Hypothalamus (tissue), 51 donors: ENCODE results near the gene ANGPTL5.
"Not testable (repeated sequence)": the region's sequence is repeated elsewhere in the genome, so short reads cannot be mapped to it uniquely, and the experiment has no call there.

ENCODE experiments used
- DNase-seq, 51 donors: peaks; one replicate each; lab custom pipeline; 2025; lab: John Stamatoyannopoulos, UW

The ANGPTL5 gene

DNA sequence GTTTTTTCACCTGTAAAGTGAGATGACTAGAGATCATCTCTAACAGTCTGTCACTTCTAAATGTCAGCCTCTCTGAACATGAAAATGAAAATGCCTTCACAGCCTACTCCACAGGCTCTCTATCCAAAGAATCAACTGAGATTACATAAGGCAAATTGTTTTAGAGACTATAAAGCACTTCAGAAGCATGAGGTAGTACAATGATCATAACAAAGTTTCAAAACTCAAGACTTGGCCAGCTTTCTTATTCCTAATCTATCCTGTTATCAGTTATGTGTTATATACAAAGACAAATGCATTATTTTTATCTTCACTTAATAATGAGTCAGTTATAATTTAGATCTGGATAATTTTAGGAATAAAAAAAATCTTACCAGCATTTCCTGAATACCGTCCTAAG is 21.8 kb downstream of the ANGPTL5 start:
- DNase-seq = no peak

DNA sequence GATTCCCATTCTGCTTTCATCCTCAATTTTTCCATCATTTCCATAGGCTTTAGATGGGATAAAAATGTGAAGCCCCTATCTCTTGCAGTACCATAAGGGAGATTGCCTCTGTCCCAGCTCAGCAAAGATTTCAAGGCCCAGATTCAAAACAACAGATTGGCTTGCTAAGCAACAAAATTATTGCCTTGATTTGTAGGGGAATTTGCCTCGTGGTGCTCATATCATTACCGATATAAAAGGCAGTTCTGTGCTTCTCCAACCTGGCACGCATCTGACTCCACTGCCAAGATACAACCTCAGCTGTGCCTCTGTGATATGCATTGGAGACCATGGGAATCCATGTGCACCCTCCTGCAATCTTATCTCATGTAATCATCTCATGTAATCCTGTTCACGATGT is 26.6 kb downstream of the ANGPTL5 start:
- no peak for DNase-seq

DNA sequence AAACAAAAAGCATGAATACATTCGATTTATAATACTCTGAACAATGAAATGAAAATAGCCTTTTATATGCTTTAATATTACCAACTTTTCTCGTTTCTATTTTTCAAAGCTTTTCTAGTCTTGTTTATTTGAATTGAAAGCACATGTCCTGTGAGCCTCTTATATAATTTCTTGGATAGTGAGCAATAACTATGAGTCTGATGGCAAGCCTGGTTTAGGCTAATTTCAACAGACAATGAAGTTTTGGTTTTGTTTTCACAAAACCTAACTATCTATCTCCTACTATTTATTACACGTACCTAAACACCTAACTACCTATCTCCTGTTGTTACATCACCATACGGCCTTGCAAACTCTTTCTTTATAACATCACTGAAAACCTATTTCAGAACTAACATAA is 30.7 kb downstream of the ANGPTL5 start:
- DNase-seq = no peak

DNA sequence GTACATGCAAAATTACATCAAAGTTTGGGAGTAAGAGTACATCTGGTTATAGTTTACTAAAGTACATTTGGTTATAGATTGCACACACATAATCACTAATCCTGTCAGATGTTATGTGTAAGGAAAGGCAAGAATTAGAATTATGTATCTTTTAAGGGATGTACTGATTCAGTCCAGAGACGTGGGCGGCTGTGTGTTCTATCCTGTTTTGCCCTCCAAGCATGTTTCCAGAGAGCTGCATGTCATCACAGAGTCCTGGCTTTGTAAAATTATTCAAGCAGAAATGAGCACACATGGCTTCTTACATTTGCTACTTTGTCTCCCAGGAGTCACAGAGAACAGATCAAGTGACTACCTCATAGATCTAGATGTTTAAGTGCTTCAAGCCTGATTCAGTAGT is 34.7 kb downstream of the ANGPTL5 start:
- DNase-seq = no peak

DNA sequence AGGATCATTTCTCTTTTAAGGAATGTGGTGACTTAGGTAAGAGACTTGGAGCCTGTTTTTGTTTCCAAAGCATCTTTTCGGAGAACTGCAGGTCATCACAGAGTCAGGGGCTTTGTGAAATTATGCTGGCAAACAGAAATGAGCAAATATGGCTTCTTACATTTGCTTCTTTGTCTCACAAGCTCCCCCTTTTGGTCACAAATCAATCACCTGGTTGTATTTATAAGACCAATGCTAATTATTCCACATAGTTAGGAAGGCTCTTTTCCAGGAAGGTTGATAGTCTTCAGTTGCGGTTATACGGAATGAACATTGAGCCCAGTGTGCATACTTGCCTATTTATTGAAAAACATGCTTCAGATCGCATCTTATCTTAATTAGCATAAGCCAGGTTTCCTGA is 36.1 kb downstream of the ANGPTL5 start:
- no peak for DNase-seq

DNA sequence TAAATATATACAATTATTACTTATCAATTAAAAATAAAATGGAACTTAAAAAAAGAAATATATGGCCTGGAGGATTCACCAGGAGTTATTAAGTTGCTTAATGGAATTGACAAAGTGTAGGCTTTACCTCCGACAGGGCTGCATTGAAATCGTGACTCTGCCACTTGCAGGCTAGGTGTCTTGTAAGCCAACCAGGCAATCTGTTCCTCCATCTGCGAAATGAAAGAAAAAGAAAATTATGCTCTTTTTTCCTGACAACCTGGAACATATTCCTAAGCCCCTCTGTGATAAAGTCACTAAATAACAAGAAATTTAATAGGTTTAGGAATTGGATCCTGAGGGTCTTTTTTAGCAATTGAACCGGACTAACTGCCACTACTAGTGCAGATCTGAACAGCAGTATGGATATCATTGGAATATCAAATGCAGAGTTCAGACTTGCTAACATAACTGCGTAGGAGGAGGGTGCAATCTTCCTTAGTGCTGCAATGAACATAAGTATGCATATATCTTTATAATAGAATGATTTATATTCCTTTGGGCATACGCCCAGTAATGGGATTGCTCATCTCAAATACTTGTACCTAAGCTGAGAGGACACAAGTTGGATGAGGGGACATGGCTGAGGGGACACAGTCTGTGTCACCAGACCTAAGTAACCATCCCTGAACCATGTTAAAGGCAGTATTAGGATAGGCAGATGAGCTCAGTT is 44.0 kb downstream of the ANGPTL5 start:
- no peak for DNase-seq

DNA sequence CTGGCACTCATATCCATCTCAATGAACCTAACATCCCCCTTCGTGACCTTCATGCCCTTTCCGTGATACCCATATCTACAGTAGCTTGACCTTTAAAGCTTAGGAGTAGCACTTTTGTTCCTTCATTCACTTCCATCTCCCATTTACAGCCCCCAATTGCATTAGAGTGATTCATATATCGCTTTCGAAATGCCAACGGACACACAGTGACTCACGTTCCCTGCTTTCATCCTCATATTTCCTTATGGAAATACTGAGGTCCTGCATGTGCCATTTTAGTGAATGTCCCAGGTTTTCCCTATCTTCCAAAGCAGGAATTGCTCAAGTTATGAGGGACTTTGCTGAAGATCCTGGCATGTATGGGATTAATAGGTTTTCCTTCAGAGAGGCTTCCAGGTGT is 45.8 kb downstream of the ANGPTL5 start:
- DNase-seq = no peak

DNA sequence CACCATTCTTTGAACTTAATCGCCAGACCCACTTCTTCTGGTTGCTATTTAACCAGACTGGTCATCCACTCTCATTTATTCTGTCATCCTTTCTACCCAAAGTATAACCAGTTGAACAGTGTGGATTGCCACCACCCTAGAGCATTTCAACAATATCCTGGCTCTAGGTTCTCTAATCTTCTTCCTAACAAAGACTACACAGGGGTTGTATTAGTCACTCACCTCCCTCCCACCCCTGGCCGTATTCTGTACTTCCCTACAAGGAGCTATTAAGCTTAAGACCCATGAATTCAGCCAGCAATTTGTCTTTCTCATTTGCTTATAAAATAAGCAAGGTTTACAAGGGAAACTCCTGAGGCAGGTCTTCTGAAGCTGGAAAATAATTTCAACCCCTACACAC is 48.4 kb downstream of the ANGPTL5 start:
- DNase-seq = no peak

DNA sequence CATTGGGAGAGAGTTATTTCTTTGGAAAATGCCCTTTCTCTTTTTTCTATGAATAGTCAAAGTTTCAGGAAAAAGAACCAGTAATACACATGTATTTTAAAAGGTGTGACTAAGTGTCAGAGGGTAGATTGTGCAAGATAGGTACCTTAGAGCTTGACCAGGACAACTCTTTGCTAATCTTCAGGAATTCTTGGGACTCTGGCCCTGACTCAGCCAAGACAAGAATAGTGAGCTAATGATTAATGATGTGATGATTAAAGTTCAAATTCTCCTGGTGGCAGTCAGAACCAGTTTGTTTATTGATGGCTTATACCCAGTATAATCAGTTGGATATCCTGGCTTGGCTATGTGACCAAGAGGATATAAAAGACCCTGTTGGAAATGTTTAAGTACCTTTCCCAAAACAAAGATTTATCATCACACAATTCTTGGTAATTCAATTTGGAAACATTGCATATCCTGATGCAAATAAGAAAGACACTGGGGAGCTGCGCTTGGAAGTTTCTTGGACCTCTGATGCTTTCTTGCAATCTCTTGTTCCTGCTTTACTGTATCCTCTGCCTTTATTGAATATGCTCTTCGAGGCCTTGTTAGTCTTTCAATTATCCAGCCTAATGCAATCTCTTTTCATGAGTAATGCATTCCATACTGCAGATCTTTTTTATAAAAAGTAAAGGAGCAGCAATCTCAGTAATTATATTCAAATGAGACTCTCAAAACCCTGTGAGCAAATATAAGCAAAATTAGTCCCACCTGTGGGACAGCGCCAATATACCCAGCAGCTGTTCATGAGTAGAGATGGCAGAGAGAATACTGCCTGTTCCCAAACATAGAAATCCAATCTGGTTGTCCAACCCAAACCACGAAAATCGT is 49.5 kb downstream of the ANGPTL5 start:
- DNase-seq = no peak

DNA sequence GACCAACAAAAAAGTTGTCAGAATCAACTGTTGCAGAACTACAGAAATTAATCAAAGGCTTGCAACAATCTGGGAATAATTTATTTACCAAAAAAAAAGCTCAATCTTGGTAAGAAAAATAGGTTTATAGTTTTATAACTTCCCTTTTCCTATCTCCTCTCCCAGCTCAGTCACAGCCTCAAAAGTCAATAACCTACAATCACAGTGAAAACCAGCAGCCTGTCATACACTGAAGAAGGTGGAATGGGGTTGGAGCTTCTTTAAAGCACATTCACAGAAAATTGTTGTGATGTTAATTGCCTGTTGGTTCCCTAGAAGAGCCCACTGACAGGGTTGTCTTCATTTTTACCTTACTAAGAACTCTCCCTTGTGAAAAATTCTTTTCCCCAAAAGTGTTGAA is 52.2 kb downstream of the ANGPTL5 start:
- no peak for DNase-seq

DNA sequence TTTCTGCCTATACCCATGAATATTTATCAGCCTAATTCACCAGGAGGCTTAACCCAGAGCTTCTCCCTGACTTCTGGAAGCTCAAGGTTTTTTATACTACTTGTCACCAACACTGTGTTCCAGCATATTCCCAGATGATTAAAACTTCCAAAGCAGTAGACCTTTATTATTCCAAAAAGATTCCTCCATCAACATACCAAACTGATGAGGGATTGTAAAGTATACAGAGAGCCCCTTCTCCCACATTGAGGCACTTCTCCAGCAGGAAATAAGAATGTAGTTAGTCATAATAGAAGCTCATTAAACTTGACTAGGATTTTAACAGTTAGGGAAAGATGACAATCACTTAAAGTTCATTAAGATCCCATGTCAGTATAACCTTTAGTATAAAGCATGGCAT is 53.0 kb downstream of the ANGPTL5 start:
- DNase-seq = no peak

DNA sequence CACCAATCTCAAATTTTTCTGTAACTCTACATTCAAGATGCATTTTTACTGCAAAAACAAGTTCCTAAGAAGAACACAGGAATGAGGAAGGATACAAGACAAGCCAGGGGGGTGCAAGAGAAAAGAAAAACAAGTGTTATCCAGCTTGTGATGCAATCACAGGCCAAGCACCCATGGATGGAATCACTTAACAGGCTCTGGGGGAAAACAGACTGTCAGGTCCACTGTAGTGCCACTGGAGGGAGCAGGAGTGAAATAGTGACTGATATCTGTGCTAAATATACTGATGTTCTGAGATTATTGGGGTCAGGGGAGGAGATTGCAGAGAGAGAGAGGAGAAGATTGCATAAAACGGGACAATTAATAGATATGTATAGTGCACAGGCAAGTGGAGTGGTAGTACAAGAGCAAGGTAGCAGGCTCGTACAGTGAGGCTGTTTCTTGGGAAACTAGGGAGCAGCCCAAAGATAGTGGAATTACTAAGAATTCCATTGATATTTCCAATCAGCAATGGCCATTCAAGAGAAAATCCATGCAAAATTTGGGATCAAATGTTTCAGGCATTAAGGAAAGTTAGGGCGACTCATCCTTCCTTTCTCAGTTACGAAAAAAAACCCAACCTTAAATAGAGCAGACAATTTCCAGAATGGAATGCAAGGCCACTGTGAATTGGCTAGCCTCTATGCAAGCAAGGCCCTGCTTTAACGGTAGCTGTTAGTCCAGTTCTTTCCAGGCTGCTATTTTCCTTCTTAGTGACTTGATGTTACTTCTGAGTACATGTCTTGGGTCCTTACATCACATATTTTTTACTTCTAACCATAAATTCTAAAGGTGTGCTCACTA is 53.7 kb downstream of the ANGPTL5 start:
- DNase-seq = peak in 1 of 51 donors; percentile 1

DNA sequence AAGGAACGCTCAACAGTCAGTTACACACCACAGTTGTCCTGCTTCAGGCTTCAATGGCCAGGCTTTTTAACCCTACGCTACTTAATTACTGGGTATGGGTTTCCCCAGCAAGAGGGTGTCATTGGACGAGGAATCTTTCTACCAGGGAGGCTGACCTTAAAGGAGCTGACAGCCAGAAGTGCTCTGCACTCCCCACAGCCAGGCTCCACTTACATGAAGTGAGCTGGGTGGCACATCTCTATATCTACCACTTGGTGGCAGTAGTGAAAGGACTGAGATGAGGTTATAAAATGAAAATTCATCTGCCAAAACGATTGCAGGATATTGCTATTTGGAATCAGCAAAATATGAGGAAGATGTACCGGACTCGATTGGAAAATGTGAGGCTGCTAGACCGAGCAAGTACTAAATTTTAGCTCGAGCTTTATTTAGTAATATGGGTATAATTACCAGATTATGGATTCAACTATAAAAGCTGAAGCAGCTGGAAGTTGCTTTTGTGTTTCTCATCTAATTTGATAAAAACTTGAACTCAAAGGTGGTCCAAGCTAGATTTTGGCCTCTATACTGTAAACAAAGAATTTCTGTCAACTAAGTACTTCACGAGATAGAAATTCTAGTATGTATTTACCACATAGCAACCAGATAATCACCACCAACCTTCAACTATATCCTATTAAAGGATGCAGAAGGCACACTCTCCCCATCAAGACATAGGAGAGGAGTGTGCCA is 55.5 kb downstream of the ANGPTL5 start:
- DNase-seq = peak in 15 of 51 donors; percentile 1 to 49 (median 4)

DNA sequence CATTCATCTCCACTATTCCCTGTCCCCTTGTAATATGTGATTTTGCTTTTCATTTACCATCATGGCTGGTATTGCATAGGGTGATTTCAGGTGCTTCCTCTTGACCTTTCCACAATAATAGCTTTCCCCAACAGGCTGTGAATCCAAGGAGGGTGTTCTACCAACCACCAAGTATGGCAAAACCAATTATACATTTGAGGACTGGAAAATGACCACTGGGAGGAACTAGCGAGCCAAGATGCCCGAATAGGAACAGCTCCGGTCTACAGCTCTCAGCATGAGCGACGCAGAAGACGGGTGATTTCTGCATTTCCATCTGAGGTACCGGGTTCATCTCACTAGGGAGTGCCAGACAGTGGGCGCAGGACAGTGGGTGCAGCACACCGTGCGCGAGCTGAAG is 64.1 kb downstream of the ANGPTL5 start:
- DNase-seq = not testable (repeated sequence)

DNA sequence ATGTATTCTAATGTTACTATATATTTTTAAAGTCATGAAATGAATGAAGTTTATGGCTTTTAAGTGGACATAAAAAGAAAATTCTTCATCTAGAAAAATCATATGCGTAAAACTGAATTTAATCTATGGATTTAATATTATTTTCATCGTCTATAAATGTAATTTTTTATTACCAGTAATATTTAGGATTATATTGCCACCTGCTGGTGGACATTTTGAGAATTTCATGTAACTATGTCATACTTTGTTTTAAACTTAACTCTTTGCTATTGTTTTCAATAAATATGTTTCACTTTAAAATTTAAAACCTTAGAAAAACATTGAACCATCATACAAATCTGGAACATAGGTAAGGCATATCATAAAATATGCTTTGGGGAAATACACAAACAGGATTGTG is 68.1 kb downstream of the ANGPTL5 start:
- DNase-seq = no peak

DNA sequence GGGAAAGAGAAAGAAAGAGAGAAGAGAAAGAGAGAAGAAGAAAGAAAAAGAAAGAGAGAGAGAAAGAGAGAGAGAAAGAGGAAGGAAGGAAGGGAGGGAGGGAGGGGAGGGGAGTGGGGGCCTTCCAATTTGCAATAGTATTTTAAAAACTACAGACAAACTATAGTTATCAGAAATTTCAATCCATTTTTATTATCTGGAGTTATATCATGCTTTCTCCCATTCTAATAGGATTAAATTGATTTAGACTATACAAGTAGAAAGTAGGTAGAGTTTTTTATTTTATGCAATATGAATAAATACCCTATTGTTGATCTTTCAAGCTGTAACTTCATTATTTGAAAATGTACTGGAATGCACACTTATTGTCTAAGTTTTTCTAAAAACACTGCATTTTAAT is 71.7 kb downstream of the ANGPTL5 start:
- DNase-seq = no peak

DNA sequence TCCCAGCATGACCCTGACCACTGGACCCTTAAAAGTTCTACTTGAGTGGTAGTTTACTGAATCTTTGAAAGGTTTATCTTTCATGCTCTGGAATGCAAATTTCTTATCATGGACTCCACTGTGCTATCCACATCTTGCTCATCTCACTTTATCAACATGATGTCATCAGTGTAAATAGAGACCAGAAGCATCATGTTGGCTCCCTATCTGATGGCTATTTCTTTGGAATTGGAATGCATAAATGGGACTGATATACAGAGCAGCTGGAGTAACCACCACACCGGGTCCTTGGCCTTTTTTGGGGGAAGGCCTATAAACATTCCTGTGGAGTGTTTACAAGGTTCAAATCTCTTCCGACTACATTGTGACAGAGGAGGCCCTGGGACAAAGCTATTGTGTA is 75.6 kb downstream of the ANGPTL5 start:
- no peak for DNase-seq
